GM20000 (cell line): ENCODE data around the gene PLEKHF1.

Experiments
- DNase-seq: peaks from one replicate; pipeline ENCODE4 v3.0.0; 2012; ENCODE audit warnings: low spot score
- CTCF ChIP-seq: IDR thresholded peaks from 2 replicates; pipeline ENCODE4 v1.5.1; 2012; ENCODE audit warnings: mild to moderate bottlenecking, control low read depth; ENCODE audit errors: extremely low read depth, missing control alignments

Gene PLEKHF1

GRCh38 chr19:29682236-29682895 lies 17.1 kb downstream of the PLEKHF1 start:
- DNase-seq: no peak
- TF ChIP-seq CTCF: no peak

- no peak for TF ChIP-seq CTCF
- DNase-seq: no peak
These were observed 17.7 kb downstream of the PLEKHF1 start for GRCh38 chr19:29683009-29683408.

- no peak for TF ChIP-seq CTCF
These were observed 20.1 kb downstream of the PLEKHF1 start for GRCh38 chr19:29685326-29685725.

GRCh38 chr19:29686285-29686805 lies 21.1 kb downstream of the PLEKHF1 start:
- DNase-seq: no peak
- TF ChIP-seq CTCF: no peak

More at GRCh38 chr19:29685326-29685725, 20.1 kb downstream of the PLEKHF1 start:
- DNase-seq: no peak

- TF ChIP-seq CTCF: no peak
- DNase-seq: no peak
These were observed 22.1 kb downstream of the PLEKHF1 start for GRCh38 chr19:29687244-29687896.

- no peak for TF ChIP-seq CTCF
- DNase-seq: no peak
These were observed 22.9 kb downstream of the PLEKHF1 start for GRCh38 chr19:29687897-29688728.
